ENCODE measurements around the gene TSPAN31.
"Not testable (repeated sequence)": the region's sequence is repeated elsewhere in the genome, so short reads cannot be mapped to it uniquely, and the experiment has no call there.

Gene TSPAN31

DNA sequence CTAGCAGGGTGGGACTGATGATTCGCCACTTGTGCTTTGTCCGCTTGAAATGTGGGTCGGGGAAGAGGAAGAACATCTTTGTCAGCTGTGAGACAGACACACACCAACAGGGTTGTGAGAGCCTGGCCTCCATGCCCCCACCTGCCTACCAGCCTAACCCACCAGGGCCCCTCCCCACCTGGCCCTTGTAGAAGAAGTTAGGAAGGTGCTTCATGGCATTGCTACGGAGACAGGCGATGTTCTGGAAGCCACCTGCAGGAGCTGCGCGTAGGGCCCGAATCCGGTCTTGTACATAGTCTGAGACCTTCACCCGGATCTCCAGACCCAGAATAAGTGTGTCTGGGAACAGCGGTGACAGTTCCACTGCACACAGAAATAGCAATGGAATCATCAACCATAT lies 24.8 kb downstream of the TSPAN31 start:
- no peak for FAIRE-seq

DNA sequence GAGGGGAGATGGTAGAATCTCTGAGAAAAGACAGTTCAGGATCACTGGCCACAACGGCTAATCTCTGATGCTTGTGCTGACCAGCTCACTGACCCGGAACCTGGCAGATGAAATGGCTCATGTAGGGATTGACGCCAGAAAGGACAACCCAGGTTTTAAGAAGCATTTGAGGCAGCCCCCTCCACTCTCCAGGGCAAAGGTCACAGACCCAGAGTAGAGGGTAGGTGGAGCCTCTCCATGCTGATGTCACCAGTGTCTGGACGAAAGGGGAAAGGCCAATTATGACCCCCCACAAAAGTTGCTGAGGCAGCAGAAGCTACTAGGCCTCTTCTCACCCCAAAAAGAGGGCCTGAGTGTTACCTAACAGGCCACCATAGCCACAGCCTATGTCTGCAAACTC lies 25.9 kb downstream of the TSPAN31 start:
- FAIRE-seq = no peak

DNA sequence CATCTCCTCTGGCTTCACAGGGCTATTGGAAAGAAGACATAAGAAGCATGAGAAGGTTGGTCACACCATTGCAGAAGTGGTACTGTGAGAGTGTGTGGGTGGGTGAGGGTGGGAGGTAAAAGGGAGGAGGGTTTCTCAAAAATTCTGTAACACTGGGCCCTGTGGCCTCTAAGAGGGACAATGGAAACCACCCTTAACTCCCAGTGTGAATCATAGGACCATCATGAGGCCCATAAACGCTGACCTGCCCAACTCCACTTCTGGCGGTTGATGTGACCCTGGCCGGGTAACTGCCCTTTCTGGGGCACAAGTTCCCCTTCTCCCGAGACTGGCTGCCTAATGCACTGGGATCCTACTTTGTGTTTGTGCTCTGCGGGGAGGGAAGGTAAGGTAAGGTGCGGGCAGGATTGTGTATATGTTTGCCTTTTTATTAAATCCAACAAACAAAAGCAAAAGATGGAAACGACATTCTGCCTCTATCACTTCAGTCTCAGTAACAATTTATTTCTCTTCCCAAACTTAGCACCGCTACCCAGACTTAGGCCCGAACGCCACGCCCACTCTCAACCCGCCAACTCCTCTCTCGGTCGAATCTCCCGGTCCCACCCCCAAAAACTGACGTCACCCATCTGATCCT lies 26.5 kb downstream of the TSPAN31 start:
- FAIRE-seq = peak; percentile 91

DNA sequence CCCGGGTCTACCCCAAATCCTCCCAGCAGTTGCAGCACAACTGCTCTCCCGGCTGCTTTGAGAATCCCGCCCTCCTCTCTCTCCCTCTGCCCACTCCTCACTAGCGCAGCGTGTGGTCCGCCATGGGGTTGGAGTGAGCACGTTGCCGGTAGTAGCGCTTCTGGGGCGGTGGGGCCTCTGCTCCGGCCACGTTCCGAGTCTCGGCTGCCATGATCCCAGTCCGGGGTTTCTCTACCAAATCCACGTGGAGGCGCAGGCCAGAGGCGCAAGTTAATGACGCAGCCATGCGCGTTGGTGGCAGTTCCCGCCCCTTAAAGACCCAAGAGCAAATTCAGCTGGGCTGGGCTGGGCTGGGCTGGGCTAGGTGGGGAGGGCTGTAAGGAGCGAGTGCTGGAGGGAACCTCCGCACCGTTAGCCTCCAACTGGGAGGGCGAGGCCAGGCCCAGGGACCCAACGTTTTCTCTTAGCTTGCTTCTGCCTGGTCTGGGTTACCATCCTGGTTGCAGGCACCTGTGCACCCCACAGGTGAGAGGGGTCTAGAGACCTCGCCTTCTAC lies 27.1 kb downstream of the TSPAN31 start, which contains the start of gene METTL1:
METTL1 (minus strand) TSS at position 233 of the 556 bp plus-strand sequence; CDS start at position 211, 22 bp downstream.
- peak; percentile 91 for FAIRE-seq

DNA sequence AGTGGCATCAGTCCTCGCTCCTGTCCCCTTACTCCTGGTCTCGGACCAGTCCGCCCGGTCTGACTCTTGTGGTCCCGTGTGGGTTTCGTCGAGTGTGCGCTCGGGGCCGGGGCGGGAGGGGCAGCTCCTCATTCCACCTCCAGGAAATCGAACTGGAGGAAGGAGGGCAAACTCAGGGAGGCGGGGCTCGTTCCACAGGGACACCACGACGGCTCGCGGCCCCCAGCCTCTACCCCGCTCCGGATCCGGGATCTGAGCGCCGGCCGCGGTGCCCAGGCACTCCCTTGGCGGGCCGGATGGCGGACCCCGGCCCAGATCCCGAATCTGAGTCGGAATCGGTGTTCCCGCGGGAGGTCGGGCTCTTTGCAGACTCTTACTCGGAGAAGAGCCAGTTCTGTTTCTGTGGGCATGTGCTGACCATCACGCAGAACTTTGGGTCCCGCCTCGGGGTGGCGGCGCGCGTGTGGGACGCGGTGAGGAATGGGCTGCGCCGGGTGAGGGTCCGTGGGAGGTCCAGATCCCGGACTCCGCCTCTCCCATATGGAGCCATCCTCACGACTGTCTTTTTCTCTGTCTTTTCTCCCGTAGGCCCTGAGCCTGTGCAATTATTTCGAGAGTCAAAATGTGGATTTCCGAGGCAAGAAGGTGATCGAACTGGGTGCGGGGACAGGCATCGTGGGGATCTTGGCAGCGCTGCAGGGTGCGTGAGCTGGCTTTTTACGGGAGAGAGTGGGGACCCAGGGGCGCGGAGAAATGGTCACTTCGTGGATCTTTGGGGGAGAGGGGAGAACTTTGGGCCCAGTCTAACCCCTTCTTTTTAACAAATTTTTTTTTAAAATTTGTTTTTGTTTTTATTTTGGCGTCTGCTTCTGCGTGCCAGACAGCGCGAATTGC lies 27.8 kb downstream of the TSPAN31 start, which contains the start of gene EEF1AKMT3:
EEF1AKMT3 (plus strand) TSS at position 186 of the 894 bp plus-strand sequence; CDS start at position 297, 111 bp downstream.
- FAIRE-seq = no peak

DNA sequence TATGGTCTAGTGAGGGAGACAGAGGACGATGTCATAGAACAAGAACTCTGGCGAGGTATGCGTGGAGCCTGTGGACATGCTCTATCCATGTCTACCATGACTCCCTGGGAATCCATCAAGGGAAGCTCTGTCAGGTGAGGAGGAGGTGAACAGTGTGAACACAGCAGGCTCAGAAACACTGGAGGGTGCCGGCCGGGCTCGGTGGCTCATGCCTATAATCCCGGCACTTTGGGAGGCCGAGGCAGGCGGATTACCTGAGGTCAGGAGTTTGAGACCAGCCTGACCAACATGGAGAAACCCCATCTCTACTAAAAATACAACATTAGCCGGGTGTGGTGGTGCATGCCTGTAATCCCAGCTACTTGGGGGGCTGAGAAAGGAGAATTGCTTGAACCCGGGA lies 29.8 kb downstream of the TSPAN31 start:
- FAIRE-seq = not testable (repeated sequence)

DNA sequence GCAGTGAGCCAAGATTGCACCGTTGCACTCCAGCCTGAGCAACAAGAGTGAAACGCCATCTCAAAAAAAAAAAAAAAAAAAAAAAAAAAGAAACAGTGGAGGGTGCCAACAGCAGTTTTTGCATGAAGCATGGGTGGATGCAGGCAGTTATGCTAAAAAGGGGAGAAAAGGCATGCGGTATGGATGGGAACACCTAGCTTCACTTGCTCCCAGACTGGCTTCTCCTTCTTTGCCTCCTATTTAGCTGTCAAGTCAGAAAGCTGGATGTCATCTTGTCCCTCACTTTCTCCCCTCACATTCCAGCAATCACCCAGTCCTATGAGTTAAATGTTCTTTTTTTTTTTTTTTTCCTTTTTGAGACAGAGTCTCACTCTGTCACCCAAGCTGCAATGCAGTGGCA lies 30.2 kb downstream of the TSPAN31 start:
- FAIRE-seq = no peak

DNA sequence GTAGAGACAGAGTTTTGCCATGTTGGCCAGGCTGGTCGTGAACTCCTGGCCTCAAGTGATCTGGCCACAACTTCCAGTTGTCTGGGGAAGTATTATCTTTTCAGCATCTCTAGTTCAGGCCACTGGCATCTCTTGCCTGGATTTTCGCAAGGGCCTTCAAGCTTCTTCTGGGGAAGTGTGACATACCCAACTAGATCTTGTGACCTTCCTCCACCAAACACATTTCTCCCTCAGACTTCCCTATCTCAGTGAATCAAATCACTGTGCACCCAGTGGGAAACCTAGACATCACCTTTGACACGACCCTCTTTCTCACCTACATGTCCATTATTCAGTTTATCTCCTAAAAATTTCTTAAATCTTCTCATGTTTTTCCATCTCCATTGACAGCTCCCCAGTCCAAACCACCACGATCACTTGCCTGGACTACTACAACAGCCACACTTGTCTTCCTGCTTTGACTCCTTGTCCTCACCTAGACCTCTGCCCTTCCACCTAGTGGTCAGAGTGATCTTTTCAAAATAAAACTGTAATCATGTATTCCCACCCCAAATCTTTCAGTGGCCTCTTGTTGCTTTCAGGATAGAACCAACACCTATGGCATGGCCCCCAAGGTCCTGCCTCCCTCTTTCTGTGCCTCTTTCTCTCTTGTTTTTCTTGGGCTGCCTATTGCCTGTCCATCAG lies 30.9 kb downstream of the TSPAN31 start:
- no peak for FAIRE-seq

DNA sequence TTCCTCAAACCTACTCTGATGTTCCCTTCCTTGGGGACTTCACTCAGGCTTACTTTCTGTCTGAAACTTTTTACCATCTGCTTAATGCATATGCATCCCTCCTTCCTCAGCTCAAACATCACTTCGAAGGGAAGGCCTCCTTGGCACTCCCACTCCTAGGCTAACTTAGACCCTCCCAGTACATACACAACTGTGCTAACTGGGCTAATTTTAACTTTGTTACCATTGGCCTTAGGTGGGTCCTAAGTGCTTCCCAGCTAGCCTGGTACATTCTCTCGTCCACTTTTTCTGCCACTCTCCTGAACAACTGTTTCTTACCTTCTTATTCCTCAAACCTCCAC lies 31.4 kb downstream of the TSPAN31 start:
- FAIRE-seq = no peak

DNA sequence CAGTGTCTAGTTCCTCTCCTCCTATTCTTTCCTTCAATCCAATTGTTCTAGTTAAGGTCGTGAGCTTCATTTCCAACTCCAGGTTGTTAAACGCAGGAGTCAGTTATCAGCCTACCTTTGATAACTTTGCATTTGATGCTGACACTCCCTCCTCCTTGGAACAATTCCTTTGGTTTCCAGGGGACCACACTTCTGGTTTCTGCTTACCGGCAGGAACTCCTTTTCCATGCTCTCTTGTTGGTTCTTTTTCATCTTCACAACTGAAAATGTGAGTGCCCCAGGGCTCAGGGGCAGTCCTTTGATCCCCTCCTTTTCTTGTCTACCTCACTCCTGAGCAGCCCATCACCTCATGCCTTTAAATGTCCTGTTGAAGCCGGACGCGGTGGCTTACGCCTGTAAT lies 32.5 kb downstream of the TSPAN31 start:
- no peak for FAIRE-seq

DNA sequence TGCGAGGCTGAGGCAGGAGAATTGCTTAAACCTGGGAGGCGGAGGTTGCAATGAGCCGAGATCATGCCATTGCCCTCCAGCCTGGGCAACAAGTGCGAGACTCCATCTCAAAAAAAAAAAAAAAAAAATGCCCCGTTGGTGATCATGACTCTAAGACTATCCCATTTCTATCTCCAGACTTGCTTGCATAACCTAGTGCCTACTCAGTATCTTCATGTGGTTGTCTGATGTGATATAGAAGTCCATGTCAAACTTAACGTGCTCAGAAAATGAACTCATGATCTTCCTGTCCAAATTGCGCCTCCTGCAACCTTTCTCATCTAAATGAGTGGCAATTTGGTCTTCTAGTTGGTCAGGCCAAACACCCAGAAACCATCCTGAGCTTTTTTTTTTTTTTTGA lies 33.1 kb downstream of the TSPAN31 start:
- FAIRE-seq = no peak

DNA sequence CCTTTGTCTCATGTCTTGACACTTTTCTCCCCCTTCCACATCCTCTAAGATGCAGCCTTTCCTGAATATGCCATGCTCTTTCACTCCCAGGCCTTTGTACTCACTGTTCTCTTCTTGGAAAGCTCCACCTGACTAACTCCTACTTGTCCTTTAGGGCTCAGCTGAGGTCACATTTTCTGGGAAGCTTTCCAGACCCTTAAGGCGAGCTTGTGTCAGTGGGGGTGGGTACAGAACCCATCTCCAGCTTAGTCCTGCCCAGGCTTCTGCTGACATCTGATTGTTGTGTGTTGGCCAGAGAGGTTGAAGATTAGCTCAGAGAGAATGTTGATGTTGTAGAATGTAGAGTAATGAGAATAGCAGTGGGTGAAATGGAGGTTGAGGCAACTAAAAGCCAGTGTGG lies 34.9 kb downstream of the TSPAN31 start:
- no peak for FAIRE-seq

DNA sequence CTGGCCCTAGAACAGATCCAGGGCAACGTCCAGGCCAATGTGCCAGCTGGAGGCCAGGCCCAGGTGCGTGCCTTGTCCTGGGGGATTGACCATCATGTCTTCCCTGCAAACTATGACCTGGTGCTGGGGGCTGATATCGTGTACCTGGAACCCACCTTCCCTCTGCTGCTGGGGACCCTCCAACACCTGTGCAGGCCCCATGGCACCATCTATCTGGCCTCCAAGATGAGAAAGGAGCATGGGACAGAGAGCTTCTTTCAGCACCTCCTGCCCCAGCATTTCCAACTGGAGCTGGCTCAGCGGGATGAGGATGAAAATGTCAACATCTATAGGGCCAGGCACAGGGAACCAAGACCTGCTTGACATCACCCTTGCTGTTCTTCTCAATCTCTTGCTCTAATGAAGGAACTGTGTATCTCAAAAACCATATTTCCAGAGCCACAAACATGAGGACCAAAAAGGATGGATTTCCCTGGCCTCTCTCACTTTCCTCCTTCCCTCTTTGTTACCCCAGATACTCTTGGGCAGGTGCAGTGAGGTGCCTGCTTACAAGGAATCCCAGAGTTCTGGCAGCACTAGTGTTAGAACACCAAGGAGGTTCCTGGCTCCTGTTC lies 35.6 kb downstream of the TSPAN31 start:
- no peak for FAIRE-seq

DNA sequence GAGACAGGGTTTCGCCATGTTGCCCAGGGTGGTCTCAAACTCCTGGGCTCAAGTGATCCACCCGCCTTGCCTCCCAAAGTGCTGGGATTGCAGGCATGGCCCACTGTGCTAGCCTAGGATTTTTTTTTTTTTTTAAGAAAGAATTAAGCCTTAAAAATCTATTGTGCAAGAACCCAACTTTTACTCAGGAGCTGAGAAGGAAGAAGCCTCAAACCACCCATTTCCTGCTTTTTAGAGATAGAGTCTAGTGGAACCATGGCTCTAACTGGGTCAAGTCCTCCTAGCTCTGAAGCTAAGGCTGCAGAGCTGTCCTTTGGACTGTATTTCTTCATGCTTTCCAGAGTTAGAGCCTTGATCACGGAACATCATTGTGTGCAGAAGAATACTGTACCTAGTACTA lies 36.4 kb downstream of the TSPAN31 start:
- no peak for FAIRE-seq

DNA sequence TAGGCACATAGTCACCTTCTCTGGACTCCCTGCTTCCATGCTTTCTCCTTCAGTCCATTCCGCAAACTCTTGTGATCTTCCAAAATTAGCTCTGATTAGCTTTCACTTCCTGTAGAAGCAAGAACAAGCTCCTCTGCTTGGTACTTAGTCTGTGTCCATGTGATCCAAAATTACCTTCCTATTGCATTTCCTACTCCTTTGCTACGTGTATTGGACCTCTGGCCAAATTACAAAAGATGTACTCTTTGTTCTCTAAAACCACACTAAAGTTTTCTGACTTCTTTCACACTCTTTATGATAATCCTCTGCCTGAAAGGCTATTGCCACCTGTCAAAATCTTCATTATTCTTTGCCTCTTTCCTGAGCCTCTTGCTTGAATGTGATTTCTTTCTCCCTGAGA lies 37.0 kb downstream of the TSPAN31 start:
- no peak for FAIRE-seq

DNA sequence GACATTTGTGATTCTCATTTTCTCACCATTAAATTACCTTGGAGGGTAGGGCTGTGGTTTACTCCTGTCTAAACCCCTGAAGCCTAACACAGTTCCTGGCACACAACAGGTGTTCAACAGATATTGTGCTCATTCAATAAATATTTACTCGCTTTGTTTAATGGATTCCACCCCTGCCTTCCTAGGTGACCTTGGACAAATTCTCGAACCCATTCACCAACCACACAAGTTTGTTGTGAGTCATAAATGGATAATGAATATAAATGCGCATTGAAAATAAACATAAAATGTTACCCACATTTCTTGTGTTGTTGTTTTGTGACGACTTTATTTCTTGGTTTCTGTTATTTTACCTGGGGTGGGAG lies 37.4 kb downstream of the TSPAN31 start:
- FAIRE-seq = no peak

DNA sequence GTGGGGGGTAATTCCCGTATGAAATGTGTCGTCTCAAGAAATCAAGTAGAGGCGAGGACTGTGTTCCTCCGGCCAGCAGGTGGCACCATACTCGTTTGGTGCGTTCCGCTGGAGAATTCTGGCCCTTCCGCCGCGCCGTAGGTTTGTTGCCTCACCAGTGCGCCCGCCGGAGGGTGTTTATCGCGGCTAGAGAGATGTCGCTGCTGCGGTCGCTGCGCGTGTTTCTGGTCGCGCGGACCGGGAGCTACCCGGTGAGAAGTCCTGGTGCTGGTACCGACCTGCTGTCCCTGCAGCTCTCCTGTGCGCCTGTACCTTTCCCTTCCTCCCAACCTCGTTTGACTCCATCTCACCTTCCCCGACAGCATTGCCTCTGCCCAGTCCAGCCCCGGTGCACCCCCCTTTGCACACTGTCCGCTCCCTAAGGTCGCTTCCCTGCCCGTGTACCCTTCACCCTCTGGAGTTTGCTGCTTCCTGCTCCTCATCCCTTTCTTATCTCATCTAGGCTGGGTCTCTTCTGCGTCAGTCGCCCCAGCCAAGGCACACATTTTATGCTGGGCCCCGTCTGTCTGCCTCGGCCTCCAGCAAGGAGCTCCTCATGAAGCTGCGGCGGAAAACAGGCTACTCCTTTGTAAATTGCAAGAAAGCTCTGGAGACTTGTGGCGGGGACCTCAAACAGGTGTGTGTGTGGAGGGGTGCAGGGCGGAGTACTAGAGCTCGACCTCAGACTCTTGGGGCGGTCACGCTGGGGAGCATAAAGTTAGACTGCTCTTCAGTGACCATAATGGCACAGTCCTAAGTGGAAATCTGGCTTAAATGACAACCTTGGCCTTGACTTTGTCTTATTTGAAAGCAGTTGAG lies 38.0 kb downstream of the TSPAN31 start, which contains the start of gene TSFM:
TSFM (plus strand) TSS at position 180 of the 858 bp plus-strand sequence; CDS start at position 195, 15 bp downstream.
- peak; percentile 67 for FAIRE-seq

DNA sequence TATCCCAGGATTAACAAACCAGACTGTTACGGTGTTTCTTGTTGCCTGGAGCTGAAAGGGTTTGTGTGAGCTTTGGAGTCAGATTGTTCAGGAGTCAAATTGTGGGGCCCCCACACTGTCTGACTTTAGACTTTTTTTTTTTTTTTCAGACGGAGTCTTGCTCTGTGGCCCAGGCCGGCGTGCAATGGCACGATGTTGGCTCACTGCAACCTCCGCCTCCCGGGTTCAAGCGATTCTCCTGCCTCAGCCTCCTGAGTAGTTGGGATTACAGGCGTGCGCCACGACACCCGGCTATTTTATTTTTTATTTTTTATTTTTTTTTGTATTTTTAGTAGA lies 38.6 kb downstream of the TSPAN31 start:
- FAIRE-seq = no peak

DNA sequence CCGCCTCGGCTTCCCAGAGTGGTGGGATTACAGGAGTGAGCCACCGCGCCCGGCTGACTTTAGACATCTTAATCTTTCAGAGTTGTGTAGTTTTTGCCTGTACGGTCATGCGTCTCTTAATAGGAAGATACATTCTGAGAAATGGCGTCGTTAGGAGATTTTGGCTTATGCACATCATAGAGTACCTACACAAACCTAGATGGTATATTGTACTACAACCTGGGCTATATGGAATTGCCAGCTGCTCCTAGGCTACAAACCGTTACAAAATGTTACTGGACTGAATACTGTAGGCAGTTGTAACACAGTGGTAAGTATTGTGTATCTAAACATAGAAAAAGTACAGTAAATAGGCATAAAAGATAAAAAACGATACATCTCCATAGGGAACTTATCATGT lies 39.0 kb downstream of the TSPAN31 start:
- no peak for FAIRE-seq

DNA sequence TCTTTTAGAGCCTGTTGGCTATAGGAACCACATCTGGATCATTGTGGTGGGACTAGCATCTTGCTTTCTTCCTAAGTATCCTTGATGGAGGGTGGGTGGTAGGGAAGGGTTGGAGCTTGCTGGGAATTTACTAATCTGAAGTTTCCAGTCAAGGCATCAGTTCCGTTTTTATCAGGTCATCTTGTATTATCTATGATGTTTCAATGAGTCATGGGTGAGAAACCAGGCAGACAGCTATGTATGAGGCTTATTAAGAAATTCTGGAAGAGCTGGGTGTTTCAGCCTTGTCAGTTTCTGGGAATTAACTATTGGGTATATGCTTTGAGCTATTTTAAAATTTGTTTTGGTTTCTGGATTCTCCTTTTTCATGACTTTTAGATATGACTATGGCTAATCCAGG lies 49.1 kb downstream of the TSPAN31 start:
- no peak for FAIRE-seq

DNA sequence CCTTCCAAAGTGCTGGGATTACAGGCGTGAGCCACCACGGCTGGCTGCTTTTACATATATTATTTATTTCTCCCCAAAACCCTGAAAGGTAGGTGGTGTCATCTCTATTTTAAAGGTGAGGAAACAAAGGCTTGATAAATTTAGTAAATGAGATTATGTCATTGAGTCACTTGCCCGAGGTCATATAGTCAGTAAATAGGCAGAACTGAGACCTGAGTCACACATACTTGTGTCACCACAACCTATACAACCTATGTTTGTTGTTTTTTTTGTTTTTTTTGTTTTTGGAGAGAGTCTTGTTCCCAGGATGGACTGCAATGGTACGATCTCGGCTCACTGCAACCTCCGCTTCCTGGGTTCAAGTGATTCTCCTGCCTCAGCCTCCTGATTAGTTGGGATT lies 50.5 kb downstream of the TSPAN31 start:
- FAIRE-seq = no peak

DNA sequence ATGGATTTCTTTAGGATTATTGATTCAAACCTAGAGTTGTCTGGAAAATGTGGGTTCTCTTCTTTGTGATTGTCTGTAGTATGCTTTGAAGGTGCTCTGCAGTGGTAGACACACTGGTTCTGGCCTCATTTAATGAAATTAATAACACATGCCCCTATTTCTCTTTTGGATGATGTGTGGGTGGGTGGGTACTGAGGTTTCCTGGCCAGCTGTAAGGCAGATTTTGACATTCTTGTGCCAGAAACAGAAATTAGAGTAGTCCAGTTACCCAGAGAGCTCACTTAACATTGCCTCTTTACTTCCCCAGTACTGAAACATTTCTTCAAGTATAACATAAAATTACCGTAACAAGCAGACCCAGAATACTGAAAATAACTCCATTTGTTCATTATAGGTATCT lies 52.2 kb downstream of the TSPAN31 start:
- FAIRE-seq = no peak
